ENCODE results near the gene DMRT1.

Gene DMRT1

DNA sequence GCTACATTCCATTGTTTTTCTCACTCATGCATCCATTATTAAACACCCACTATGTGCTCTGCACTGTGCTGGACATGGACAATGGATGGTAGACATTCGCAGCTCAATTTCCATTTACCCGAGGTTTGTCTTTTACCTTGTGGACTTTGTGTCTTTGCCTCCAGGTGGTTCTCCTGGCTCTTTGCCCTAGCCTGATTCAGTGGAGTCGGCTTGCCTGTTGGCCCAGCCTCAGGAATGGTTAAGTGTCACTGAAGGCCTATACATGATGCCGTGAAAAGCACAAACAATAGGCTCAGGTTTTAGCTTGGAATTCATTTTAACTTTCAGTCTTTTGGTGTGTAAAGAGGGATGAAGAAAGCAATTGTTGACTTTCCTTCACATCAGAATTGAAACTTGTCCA is 118.4 kb downstream of the DMRT1 start:
- H3K27me3 ChIP-seq (replicated peaks; ENCODE audit: insufficient read depth, low read length), result no peaks in the 10 kb centered on the region
- no peak overlapping the region for H3K4me2 ChIP-seq (ENCODE audit: low read depth, low read length)
- no peak overlapping the region for H3K4me3 ChIP-seq (ENCODE audit: low read length)
- no peaks in the 10 kb centered on the region for H3K4me1 ChIP-seq (ENCODE audit: low read length)
- DNase-seq, result no peak
- H3K79me2 ChIP-seq (ENCODE audit: low read length), result no peaks in the 10 kb centered on the region
- H4K20me1 ChIP-seq (ENCODE audit: insufficient read depth, low read length), result no peaks in the 10 kb centered on the region
- no peaks in the 10 kb centered on the region for H3F3A ChIP-seq (ENCODE audit: insufficient read depth, low read length)
- H3K27ac ChIP-seq (ENCODE audit: low read length), result no peak overlapping the region
- TF ChIP-seq, protein P1, sequence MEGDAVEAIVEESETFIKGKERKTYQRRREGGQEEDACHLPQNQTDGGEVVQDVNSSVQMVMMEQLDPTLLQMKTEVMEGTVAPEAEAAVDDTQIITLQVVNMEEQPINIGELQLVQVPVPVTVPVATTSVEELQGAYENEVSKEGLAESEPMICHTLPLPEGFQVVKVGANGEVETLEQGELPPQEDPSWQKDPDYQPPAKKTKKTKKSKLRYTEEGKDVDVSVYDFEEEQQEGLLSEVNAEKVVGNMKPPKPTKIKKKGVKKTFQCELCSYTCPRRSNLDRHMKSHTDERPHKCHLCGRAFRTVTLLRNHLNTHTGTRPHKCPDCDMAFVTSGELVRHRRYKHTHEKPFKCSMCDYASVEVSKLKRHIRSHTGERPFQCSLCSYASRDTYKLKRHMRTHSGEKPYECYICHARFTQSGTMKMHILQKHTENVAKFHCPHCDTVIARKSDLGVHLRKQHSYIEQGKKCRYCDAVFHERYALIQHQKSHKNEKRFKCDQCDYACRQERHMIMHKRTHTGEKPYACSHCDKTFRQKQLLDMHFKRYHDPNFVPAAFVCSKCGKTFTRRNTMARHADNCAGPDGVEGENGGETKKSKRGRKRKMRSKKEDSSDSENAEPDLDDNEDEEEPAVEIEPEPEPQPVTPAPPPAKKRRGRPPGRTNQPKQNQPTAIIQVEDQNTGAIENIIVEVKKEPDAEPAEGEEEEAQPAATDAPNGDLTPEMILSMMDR (IDR thresholded peaks at IDR 0.05; ENCODE audit: low read length), result no peak
- TF ChIP-seq EZH2phosphoT487 (IDR thresholded peaks at IDR 0.05; ENCODE audit: low read length) (no peak), EZH2 (optimal IDR thresholded peaks at IDR 0.05; ENCODE audit: low read depth, low read length) (no peak)
- no peaks in the 10 kb centered on the region for H3K36me3 ChIP-seq (replicated peaks; ENCODE audit: insufficient read depth, low read length)
- no peak overlapping the region for H3K9ac ChIP-seq (ENCODE audit: low read length)
- no peaks in the 10 kb centered on the region for H3K9me2 ChIP-seq (replicated peaks; ENCODE audit: insufficient read depth, low read length)
- H2AFZ ChIP-seq (ENCODE audit: low read length), result no peak overlapping the region
- H3K9me3 ChIP-seq (replicated peaks; ENCODE audit: insufficient read depth, low read length), result no peaks in the 10 kb centered on the region

DNA sequence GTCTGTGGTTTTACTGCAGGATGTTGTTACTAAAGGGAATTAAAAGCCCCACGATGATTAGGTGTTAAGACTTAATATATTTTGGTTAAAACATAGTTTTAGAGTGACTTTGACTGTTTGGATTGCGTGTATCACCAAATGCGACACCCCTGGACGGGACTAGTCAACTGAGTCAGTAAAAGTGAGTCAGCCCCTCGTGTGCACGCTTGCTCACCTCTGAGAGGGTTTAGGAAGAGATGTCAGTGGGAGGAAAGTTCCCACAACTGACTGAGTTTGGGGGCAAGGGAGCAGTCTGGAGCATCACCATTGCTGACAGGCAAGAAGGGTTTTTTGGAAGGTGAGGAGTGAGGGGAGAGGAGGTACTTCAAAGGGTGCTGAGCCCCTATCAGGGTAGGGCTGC is 120.5 kb downstream of the DMRT1 start:
- Histone ChIP-seq H2AFZ (ENCODE audit: low read length) (no peak overlapping the region), H3K36me3 (replicated peaks; ENCODE audit: insufficient read depth, low read length) (no peaks in the 10 kb centered on the region), H3K27me3 (replicated peaks; ENCODE audit: insufficient read depth, low read length) (no peaks in the 10 kb centered on the region), H3K9me3 (replicated peaks; ENCODE audit: insufficient read depth, low read length) (no peaks in the 10 kb centered on the region), H3K79me2 (ENCODE audit: low read length) (no peaks in the 10 kb centered on the region), H4K20me1 (ENCODE audit: insufficient read depth, low read length) (no peaks in the 10 kb centered on the region), H3K9me2 (replicated peaks; ENCODE audit: insufficient read depth, low read length) (no peaks in the 10 kb centered on the region), H3K4me1 (ENCODE audit: low read length) (no peaks in the 10 kb centered on the region), H3K9ac (ENCODE audit: low read length) (no peak overlapping the region), H3K4me2 (ENCODE audit: low read depth, low read length) (no peak overlapping the region), H3K27ac (ENCODE audit: low read length) (no peak overlapping the region), H3F3A (ENCODE audit: insufficient read depth, low read length) (no peaks in the 10 kb centered on the region), H3K4me3 (ENCODE audit: low read length) (no peak overlapping the region)
- no peak for TF ChIP-seq EZH2 (optimal IDR thresholded peaks at IDR 0.05; ENCODE audit: low read depth, low read length)
- TF ChIP-seq, protein P1 (IDR thresholded peaks at IDR 0.05; ENCODE audit: low read length), result no peak
- TF ChIP-seq EZH2phosphoT487 (IDR thresholded peaks at IDR 0.05; ENCODE audit: low read length), result no peak
- no peak for DNase-seq

DNA sequence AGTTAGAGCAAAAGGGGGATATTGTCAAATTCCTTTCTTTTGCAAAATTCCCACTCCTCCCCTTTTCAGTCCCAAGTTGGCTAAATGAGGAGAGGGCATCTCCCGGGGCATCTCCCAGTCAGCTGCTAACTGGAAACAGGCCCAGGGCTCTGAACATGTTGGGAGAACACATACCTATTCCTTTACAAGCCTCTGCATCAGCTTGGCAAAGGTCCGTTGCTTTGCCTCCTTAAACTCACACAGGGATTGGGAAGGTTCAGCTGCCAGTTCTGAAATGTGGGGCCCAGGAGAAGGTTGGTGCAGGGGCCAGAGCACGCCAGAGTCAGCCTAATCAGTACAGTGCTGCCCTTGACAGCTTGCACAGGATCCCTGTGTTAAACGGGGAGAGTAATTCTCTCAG is 124.0 kb downstream of the DMRT1 start:
- no peak for DNase-seq
- Histone ChIP-seq H3F3A (ENCODE audit: insufficient read depth, low read length) (no peaks in the 10 kb centered on the region), H3K9me2 (replicated peaks; ENCODE audit: insufficient read depth, low read length) (no peaks in the 10 kb centered on the region), H3K9me3 (replicated peaks; ENCODE audit: insufficient read depth, low read length) (no peaks in the 10 kb centered on the region), H3K27me3 (replicated peaks; ENCODE audit: insufficient read depth, low read length) (no peaks in the 10 kb centered on the region), H4K20me1 (ENCODE audit: insufficient read depth, low read length) (no peaks in the 10 kb centered on the region), H3K9ac (ENCODE audit: low read length) (no peak overlapping the region), H2AFZ (ENCODE audit: low read length) (no peak overlapping the region), H3K4me2 (ENCODE audit: low read depth, low read length) (no peak overlapping the region), H3K27ac (ENCODE audit: low read length) (no peak overlapping the region), H3K4me3 (ENCODE audit: low read length) (no peak overlapping the region), H3K36me3 (replicated peaks; ENCODE audit: insufficient read depth, low read length) (no peaks in the 10 kb centered on the region), H3K79me2 (ENCODE audit: low read length) (no peaks in the 10 kb centered on the region), H3K4me1 (ENCODE audit: low read length) (no peaks in the 10 kb centered on the region)
- TF ChIP-seq EZH2 (optimal IDR thresholded peaks at IDR 0.05; ENCODE audit: low read depth, low read length) (no peak), EZH2phosphoT487 (IDR thresholded peaks at IDR 0.05; ENCODE audit: low read length) (no peak)
- TF ChIP-seq, protein P1 (IDR thresholded peaks at IDR 0.05; ENCODE audit: low read length), result no peak

All from MM.1S (cell line).